Trophoblast cell (in vitro differentiated cells and primary cell): ENCODE measurements around the gene SURF2.
A peak's percentile ranks its signal among the peaks of the same experiment; 100 is the strongest.

ENCODE experiments used
- DNase-seq, 2 donors: peaks; one replicate each; pipeline ENCODE4 v3.0.0-alpha.2; 2016
- H2AFZ ChIP-seq: 2 replicates; pipeline ENCODE4 v1.6.1; 2013; ENCODE audit warnings: low read length, moderate library complexity, mild to moderate bottlenecking; ENCODE audit not compliant: insufficient read depth, poor library complexity
- H2AK5ac ChIP-seq: 2 replicates; pipeline ENCODE4 v1.6.1; 2013; ENCODE audit warnings: mild to moderate bottlenecking, low read length
- H2BK120ac ChIP-seq: 2 replicates; pipeline ENCODE4 v1.6.1; 2013; ENCODE audit warnings: low read length, mild to moderate bottlenecking, moderate library complexity; ENCODE audit not compliant: insufficient read depth, poor library complexity
- H2BK12ac ChIP-seq: 2 replicates; pipeline ENCODE4 v1.6.1; 2013; ENCODE audit warnings: mild to moderate bottlenecking, low read length, moderate library complexity
- H2BK5ac ChIP-seq: 2 replicates; pipeline ENCODE4 v1.6.1; 2013; ENCODE audit warnings: low read length, low read depth, moderate library complexity, mild to moderate bottlenecking; ENCODE audit not compliant: poor library complexity
- H3K14ac ChIP-seq: 2 replicates; pipeline ENCODE4 v1.6.1; 2013; ENCODE audit warnings: mild to moderate bottlenecking, low read length
- H3K18ac ChIP-seq: 2 replicates; pipeline ENCODE4 v1.6.1; 2013; ENCODE audit warnings: mild to moderate bottlenecking, low read length
- H3K23ac ChIP-seq: 2 replicates; pipeline ENCODE4 v1.6.1; 2013; ENCODE audit warnings: low read length
- H3K27ac ChIP-seq: 2 replicates; pipeline ENCODE4 v1.5.1; 2013; ENCODE audit warnings: low read depth, mild to moderate bottlenecking, inconsistent platforms, low read length, moderate library complexity
- H3K27me3 ChIP-seq: 2 replicates; pipeline ENCODE4 v1.6.1; 2013; ENCODE audit warnings: inconsistent platforms, mild to moderate bottlenecking, low read length, moderate library complexity; ENCODE audit not compliant: insufficient read depth
- H3K36me3 ChIP-seq, 2 experiments: 1 replicate in 1 of 2; 2 replicates in 1 of 2; pipeline ENCODE4 v1.6.1; 2013; ENCODE audit warnings: low read length in 2 of 2, mild to moderate bottlenecking in 2 of 2, moderate library complexity in 1 of 2; ENCODE audit not compliant: insufficient read depth in 2 of 2, control insufficient read depth in 1 of 2
- H3K4ac ChIP-seq: 2 replicates; pipeline ENCODE4 v1.6.1; 2013; ENCODE audit warnings: low read depth, mild to moderate bottlenecking, low read length, moderate library complexity
- H3K4me1 ChIP-seq, 2 experiments: 1 replicate in 1 of 2; 2 replicates in 1 of 2; pipeline ENCODE4 v1.6.1; 2013; ENCODE audit warnings: low read length in 2 of 2, mild to moderate bottlenecking in 2 of 2, moderate library complexity in 1 of 2; ENCODE audit not compliant: insufficient read depth in 2 of 2, control insufficient read depth in 1 of 2
- H3K4me2 ChIP-seq: 2 replicates; pipeline ENCODE4 v1.6.1; 2013; ENCODE audit warnings: inconsistent platforms, mild to moderate bottlenecking, low read length, moderate library complexity
- H3K4me3 ChIP-seq: 2 replicates; pipeline ENCODE4 v1.5.1; 2013; ENCODE audit warnings: mild to moderate bottlenecking, low read depth, low read length, inconsistent platforms
- H3K79me1 ChIP-seq: one replicate; pipeline ENCODE4 v1.6.1; 2013; ENCODE audit warnings: low read length
- H3K79me2 ChIP-seq: 2 replicates; pipeline ENCODE4 v1.6.1; 2013; ENCODE audit warnings: low read length, mild to moderate bottlenecking; ENCODE audit not compliant: control insufficient read depth, insufficient read depth, poor library complexity
- H3K9ac ChIP-seq: 2 replicates; pipeline ENCODE4 v1.6.1; 2013; ENCODE audit warnings: mild to moderate bottlenecking, low read length
- H3K9me3 ChIP-seq: 2 replicates; pipeline ENCODE4 v1.6.1; 2013; ENCODE audit warnings: low read depth, mild to moderate bottlenecking, control low read depth, inconsistent platforms, low read length; ENCODE audit not compliant: insufficient read depth
- H4K12ac ChIP-seq: 2 replicates; pipeline ENCODE4 v1.6.1; 2013; ENCODE audit warnings: low read depth, mild to moderate bottlenecking, low read length, moderate library complexity
- H4K8ac ChIP-seq: 2 replicates; pipeline ENCODE4 v1.6.1; 2013; ENCODE audit warnings: low read depth, mild to moderate bottlenecking, low read length, moderate library complexity
- H4K91ac ChIP-seq: one replicate; pipeline ENCODE4 v1.6.1; 2013; ENCODE audit warnings: low read depth, mild to moderate bottlenecking, low read length, moderate library complexity
- WGBS: extraction: QIAGEN DNeasy Blood & Tissue Kit; methylation state at CpG from one replicate; pipeline ENCODE4 v1.1.7; 2013; ENCODE audit warnings: missing lambda C conversion rate; ENCODE audit not compliant: insufficient read length, insufficient coverage; ENCODE audit errors: extremely low coverage; 5-methylcytosine and 5-hydroxymethylcytosine counted together

The SURF2 gene

DNA sequence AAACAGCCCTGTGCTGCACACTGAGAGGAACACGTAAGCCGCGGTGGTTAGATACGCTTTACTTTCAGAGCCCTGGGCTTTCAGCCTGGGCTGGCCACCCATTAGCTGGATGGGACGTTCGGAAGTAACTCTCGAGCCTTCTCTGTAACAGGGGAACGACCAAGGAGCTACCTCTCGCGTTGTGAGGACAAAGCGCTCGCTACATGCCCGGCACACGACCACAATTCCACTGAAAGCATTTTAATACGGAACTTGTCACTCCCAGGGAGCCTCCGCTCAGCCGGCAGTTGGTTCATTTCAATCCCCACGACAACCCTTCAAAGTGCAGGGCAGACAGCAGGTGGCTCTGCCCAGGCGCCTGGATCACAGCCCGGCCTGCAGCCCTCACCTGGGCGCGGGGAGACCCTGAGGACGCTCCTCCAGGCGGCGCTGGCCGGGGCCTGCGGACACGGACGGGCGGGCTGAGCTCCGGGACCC is 431 bp upstream of the SURF2 start:
- H4K8ac ChIP-seq: peak overlapping the region; percentile 82
- H3K4me3 ChIP-seq: peak overlapping the region; percentile 96
- H3K79me1 ChIP-seq: peaks cover 3% of the 10 kb centered on the region
- H2BK5ac ChIP-seq: no peak overlapping the region
- H3K36me3 ChIP-seq: peaks cover 47 to 62% of the 10 kb centered on the region in 2 experiments
- peaks cover 4 to 21% of the 10 kb centered on the region in 2 experiments for H3K4me1 ChIP-seq
- H3K4me2 ChIP-seq: peak overlapping the region; percentile 84
- H2AK5ac ChIP-seq: peak overlapping the region; percentile 49
- H2BK120ac ChIP-seq: peak overlapping the region; percentile 30
- H3K27ac ChIP-seq: no peak overlapping the region
- DNase-seq: peak in 1 of 2 donors; percentile 35
- peak overlapping the region; percentile 6 for H2AFZ ChIP-seq
- H3K18ac ChIP-seq: peak overlapping the region; percentile 55
- no peak overlapping the region for H4K12ac ChIP-seq
- WGBS: no CpG with 5 or more reads among the region's 31 CpGs
- peak overlapping the region; percentile 87 for H3K9ac ChIP-seq
- peaks cover 2% of the 10 kb centered on the region for H3K79me2 ChIP-seq
- no peak overlapping the region for H3K23ac ChIP-seq
- H3K14ac ChIP-seq: peak overlapping the region; percentile 5
- peak overlapping the region; percentile 32 for H4K91ac ChIP-seq
- no peak overlapping the region for H2BK12ac ChIP-seq
- no peaks in the 10 kb centered on the region for H3K27me3 ChIP-seq
- no peaks in the 10 kb centered on the region for H3K9me3 ChIP-seq
- peak overlapping the region; percentile 16 for H3K4ac ChIP-seq

DNA sequence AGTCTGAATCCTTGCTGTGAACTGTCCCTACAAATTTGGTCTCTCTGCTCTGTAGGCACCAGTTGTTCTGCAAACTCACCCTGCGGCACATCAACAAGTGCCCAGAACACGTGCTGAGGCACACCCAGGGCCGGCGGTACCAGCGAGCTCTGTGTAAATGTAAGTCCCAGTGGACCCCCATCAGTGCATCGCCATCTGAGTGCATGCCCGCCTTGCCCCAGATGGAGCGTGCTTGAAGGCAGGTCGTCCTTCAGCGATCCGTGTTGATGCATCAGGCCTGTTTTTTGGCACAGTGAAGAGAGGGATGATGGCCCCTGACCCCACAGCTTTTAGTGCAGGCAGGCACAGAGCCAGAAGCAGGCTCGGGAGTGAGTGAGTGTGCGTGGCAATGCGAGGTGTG is 1.3 kb downstream of the SURF2 start:
- Histone ChIP-seq H2BK120ac (no peak overlapping the region), H3K4me2 (peak overlapping the region; percentile 84)
- no CpG with 5 or more reads among the region's 14 CpGs for WGBS

DNA sequence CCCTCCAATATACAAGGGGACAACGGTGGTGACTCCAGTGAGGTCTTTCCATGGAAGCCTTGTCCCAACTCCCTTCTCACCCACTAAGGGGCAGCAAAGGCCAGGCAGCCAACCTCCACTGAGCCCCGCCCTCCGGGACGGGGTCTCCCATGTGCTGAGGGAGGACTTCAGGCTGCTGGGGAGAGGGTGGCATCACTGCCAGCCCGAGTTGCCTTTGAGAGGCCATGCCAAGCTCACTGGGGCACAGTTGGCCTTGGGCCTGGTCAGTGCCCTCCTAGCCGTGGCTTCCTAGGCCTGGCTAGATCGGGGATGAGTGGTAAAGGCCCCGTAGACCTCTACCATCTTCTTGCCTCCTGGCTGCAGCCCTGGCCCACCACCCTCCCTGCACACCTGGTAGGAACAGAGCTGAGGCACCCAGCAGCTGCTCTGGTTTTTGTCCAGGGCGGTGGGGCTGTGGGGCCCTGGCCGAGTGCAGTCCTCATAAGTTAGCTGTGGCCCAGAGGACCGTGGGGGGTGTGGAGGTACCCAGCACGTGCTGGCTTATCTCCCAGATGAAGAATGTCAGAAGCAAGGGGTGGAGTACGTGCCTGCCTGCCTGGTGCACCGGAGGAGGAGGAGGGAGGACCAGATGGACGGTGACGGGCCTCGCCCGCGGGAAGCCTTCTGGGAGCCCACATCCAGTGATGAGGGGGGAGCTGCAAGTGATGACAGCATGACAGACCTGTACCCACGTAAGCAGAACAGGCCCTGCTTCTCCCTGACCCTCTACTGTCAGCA is 3.2 kb downstream of the SURF2 start:
- Histone ChIP-seq H3K36me3 (peaks cover 60 to 68% of the 10 kb centered on the region in 2 experiments), H3K9ac (peak overlapping the region; percentile 18), H4K91ac (no peak overlapping the region), H4K12ac (no peak overlapping the region), H4K8ac (no peak overlapping the region), H3K14ac (no peak overlapping the region), H2BK120ac (no peak overlapping the region), H3K4me2 (no peak overlapping the region), H3K79me1 (peaks cover 3% of the 10 kb centered on the region), H2AFZ (no peak overlapping the region), H3K23ac (no peak overlapping the region), H3K27ac (no peak overlapping the region), H2BK12ac (no peak overlapping the region), H3K4ac (no peak overlapping the region), H3K9me3 (no peaks in the 10 kb centered on the region), H3K4me1 (peaks cover 4 to 16% of the 10 kb centered on the region in 2 experiments), H3K27me3 (no peaks in the 10 kb centered on the region), H3K4me3 (peak overlapping the region; percentile 6), H3K18ac (no peak overlapping the region), H2BK5ac (no peak overlapping the region), H2AK5ac (no peak overlapping the region), H3K79me2 (peaks cover 2% of the 10 kb centered on the region)
- no CpG with 5 or more reads among the region's 20 CpGs for WGBS
- DNase-seq: peak; percentile 41 to 52

More for the DNA sequence above, 1.3 kb downstream of the SURF2 start:
- peaks cover 3% of the 10 kb centered on the region for H3K79me1 ChIP-seq
- no peak for DNase-seq
- H3K23ac ChIP-seq: no peak overlapping the region
- no peak overlapping the region for H2AFZ ChIP-seq
- no peak overlapping the region for H2BK5ac ChIP-seq
- peaks cover 4 to 21% of the 10 kb centered on the region in 2 experiments for H3K4me1 ChIP-seq
- H3K79me2 ChIP-seq: peaks cover 2% of the 10 kb centered on the region
- no peak overlapping the region for H3K4ac ChIP-seq
- H3K27me3 ChIP-seq: no peaks in the 10 kb centered on the region
- no peak overlapping the region for H2AK5ac ChIP-seq
- H3K14ac ChIP-seq: no peak overlapping the region
- peaks cover 50 to 62% of the 10 kb centered on the region in 2 experiments for H3K36me3 ChIP-seq
- H4K91ac ChIP-seq: no peak overlapping the region
- H3K27ac ChIP-seq: no peak overlapping the region
- no peaks in the 10 kb centered on the region for H3K9me3 ChIP-seq
- no peak overlapping the region for H3K18ac ChIP-seq
- H4K8ac ChIP-seq: no peak overlapping the region
- no peak overlapping the region for H3K9ac ChIP-seq
- H3K4me3 ChIP-seq: peak overlapping the region; percentile 40
- no peak overlapping the region for H2BK12ac ChIP-seq
- no peak overlapping the region for H4K12ac ChIP-seq

DNA sequence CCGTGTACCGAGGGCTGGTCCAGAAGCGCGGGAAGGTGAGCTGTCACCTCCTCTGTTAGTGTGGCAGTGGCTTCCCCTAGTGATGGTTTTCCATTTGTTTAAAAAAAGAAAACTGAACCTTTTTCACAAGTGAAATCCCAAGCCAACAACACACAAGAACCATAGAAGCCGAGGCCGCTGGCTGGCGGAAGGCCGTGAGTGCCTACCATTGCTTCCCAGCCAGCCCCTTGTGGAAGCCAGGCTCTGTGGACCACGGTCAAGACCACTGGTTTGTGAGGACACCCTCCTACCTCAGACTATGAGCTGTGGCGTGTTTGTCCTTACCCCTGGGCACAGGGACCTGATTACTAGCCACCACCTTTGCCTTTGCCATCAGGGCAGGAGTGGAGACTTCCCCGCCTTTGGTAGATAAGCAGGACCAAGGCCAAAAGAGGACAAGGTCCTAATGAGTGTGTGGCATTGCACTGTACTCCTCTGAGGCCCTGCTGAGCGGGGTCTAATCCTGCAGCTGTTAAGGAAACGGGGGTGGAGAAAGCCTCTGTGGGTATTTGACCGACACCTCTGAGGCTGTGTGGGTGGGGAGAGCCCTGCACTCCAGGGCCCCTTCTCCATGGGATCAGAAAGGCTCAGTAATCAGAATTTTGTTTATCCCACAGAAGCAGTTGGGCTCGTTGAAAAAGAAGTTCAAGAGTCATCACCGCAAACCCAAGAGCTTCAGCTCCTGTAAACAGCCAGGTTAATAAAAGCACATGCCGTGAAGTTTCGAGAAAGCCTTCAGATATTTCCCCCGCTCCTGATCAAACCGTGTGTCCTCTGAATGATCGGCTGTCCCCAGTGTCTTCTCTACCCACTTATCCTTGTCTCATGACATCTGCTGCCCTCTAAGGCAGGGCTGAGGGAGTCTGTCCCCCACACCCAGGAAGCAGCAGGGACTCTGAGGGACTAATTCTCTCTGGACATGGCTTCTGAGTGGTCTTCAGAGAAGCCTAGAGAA is 4.3 kb downstream of the SURF2 start:
- H3K9ac ChIP-seq: no peak overlapping the region
- H3K4ac ChIP-seq: no peak overlapping the region
- H3K36me3 ChIP-seq: peaks cover 67 to 72% of the 10 kb centered on the region in 2 experiments
- no peak overlapping the region for H3K23ac ChIP-seq
- H3K4me3 ChIP-seq: no peak overlapping the region
- no CpG with 5 or more reads among the region's 21 CpGs for WGBS
- H3K27me3 ChIP-seq: no peaks in the 10 kb centered on the region
- peaks cover 2% of the 10 kb centered on the region for H3K79me2 ChIP-seq
- H3K79me1 ChIP-seq: peaks cover 3% of the 10 kb centered on the region
- H3K9me3 ChIP-seq: peaks cover 1% of the 10 kb centered on the region
- no peak overlapping the region for H3K4me2 ChIP-seq
- H3K4me1 ChIP-seq: peaks cover 9 to 18% of the 10 kb centered on the region in 2 experiments
- no peak overlapping the region for H3K18ac ChIP-seq
- H2AFZ ChIP-seq: no peak overlapping the region
- H4K12ac ChIP-seq: no peak overlapping the region
- no peak overlapping the region for H2BK120ac ChIP-seq
- no peak overlapping the region for H4K8ac ChIP-seq
- H3K27ac ChIP-seq: no peak overlapping the region
- H2BK5ac ChIP-seq: no peak overlapping the region
- no peak overlapping the region for H2BK12ac ChIP-seq
- DNase-seq: no peak
- no peak overlapping the region for H4K91ac ChIP-seq
- H3K14ac ChIP-seq: no peak overlapping the region
- no peak overlapping the region for H2AK5ac ChIP-seq
